Measurements from ENCODE around the gene PIP4K2C.

- TF ChIP-seq CTCF (IDR thresholded peaks at IDR 0.05; ENCODE audit: low read length), result peak; percentile 97
- TF ChIP-seq EZH2 (optimal IDR thresholded peaks at IDR 0.05; ENCODE audit: low read depth, low read length), result no peak
Observed at GRCh38 chr12:57583008-57583831, 7.8 kb upstream of the PIP4K2C start.

Data from MM.1S (cell line).